GM12878 (cell line): ENCODE results near the gene PDIA4. TPM values are rescaled to one million over a fixed set of nuclear protein-coding genes. Genes with fewer than 3 reads are reported as not detected.

Experiments
- BACH1 ChIP-seq: fragments of 450-650 bp; IDR thresholded peaks from 2 replicates; pipeline ENCODE4 v1.6.1; 2017; ENCODE audit warnings: mild to moderate bottlenecking, borderline replicate concordance
- CBFB ChIP-seq: IDR thresholded peaks from 2 replicates; pipeline ENCODE4 v1.6.1; 2016; ENCODE audit warnings: antibody characterized with exemption, low read depth
- CEBPB ChIP-seq, 2 experiments: fragments of 150-350 bp in 1 of 2; IDR thresholded peaks; 2 replicates each; pipeline ENCODE4 v1.6.1; 2012 to 2014; ENCODE audit warnings: low read depth in 2 of 2, low read length in 2 of 2, borderline replicate concordance in 1 of 2, inconsistent platforms in 1 of 2
- CHD2 ChIP-seq: IDR thresholded peaks from 2 replicates; pipeline ENCODE4 v1.6.1; 2011; ENCODE audit warnings: low read depth, low read length, improper control_type of control experiment, borderline replicate concordance
- EP300 ChIP-seq, 2 experiments: fragments of 150-350 bp in 1 of 2; IDR thresholded peaks; 2 replicates each; pipeline ENCODE4 v1.6.1; 2011 to 2012; ENCODE audit warnings: low read depth in 2 of 2, low read length in 2 of 2, borderline replicate concordance in 1 of 2, improper control_type of control experiment in 1 of 2, inconsistent platforms in 1 of 2; ENCODE audit not compliant: control insufficient read depth in 1 of 2
- HDGF ChIP-seq: fragments of 450-650 bp; IDR thresholded peaks from 2 replicates; pipeline ENCODE4 v1.6.1; 2016; ENCODE audit warnings: antibody characterized with exemption
- IKZF1 ChIP-seq: fragments of 450-650 bp; conservative IDR thresholded peaks from 2 replicates; pipeline ENCODE4 v1.6.1; 2017; ENCODE audit warnings: antibody characterized with exemption, mild to moderate bottlenecking
- KDM1A ChIP-seq: fragments of 200-600 bp; sonication (generic); IDR thresholded peaks from 2 replicates; pipeline ENCODE4 v1.6.1; 2016; ENCODE audit warnings: borderline replicate concordance
- PAX8 ChIP-seq: fragments of 450-650 bp; IDR thresholded peaks from 2 replicates; pipeline ENCODE4 v1.6.1; 2017; ENCODE audit warnings: mild to moderate bottlenecking, moderate library complexity
- TBL1XR1 ChIP-seq: IDR thresholded peaks from 2 replicates; pipeline ENCODE4 v1.6.1; 2012; ENCODE audit warnings: low read depth, low read length, improper control_type of control experiment
- TCF7 ChIP-seq: IDR thresholded peaks from 2 replicates; pipeline ENCODE4 v1.6.1; 2014; ENCODE audit warnings: antibody characterized with exemption, borderline replicate concordance
- YY1 ChIP-seq: IDR thresholded peaks from 2 replicates; pipeline ENCODE4 v1.6.1; 2011; ENCODE audit warnings: low read depth, mild to moderate bottlenecking, low read length
- ZSCAN29 ChIP-seq: fragments of 450-650 bp; IDR thresholded peaks from 2 replicates; pipeline ENCODE4 v1.6.1; 2017; ENCODE audit warnings: mild to moderate bottlenecking, moderate library complexity
- ZZZ3 ChIP-seq: IDR thresholded peaks from 2 replicates; pipeline ENCODE4 v1.6.1; 2011; ENCODE audit warnings: low read depth; ENCODE audit not compliant: control insufficient read depth, insufficient read length
- polyA plus RNA-seq, 11 experiments: library from polyadenylated mRNA; depleted of rRNA in 4 of 11; unstranded in 6 of 11; stranded (reverse) in 5 of 11; fragments of >200 nt; fragmentation: Nextera tagmentation in 4 of 11; fragmentation: Illumina TruSeq in 1 of 11; extraction: Ambion mirVana in 4 of 11; extraction: Trizol in 1 of 11; gene quantifications; 1 replicate in 1 of 11; 2 replicates in 10 of 11; pipeline versions ENCODE4 v1.2.1 to v1.2.3, GENCODE V29; 2011 to 2016; ENCODE audit warnings: inconsistent platforms in 2 of 11, missing spikeins in 2 of 11, low read depth in 1 of 11
- total RNA-seq, 4 experiments: library from RNA; depleted of rRNA in 3 of 4; stranded (reverse); fragments of >200 nt in 3 of 4; fragmentation: Illumina TruSeq in 1 of 4; extraction: Trizol in 1 of 4; gene quantifications; 2 replicates each; pipeline versions ENCODE4 v1.2.1 to v1.2.3, GENCODE V29; 2013 to 2021
- TF ChIP-seq, protein P1 (sequence below): fragments of 450-650 bp; IDR thresholded peaks from 2 replicates; pipeline ENCODE4 v1.6.1; 2017; ENCODE audit warnings: mild to moderate bottlenecking, moderate library complexity
- TF ChIP-seq, protein P2 (sequence below): fragments of 450-650 bp; IDR thresholded peaks from 2 replicates; pipeline ENCODE4 v1.6.1; 2016; ENCODE audit warnings: mild to moderate bottlenecking, moderate library complexity, borderline replicate concordance
- TF ChIP-seq, protein P3 (sequence below): fragments of 450-650 bp; formaldehyde crosslinking; IDR thresholded peaks from 2 replicates; pipeline ENCODE4 v1.4.0; 2020; ENCODE audit warnings: mild to moderate bottlenecking, moderate library complexity

The PDIA4 gene
- total and polyA plus RNA-seq, 10 of the 15 experiments (the other 5 are each of a cell fraction or from before 2014, with no cell fraction given), result 7.1 to 306 (median 106) TPM

DNA sequence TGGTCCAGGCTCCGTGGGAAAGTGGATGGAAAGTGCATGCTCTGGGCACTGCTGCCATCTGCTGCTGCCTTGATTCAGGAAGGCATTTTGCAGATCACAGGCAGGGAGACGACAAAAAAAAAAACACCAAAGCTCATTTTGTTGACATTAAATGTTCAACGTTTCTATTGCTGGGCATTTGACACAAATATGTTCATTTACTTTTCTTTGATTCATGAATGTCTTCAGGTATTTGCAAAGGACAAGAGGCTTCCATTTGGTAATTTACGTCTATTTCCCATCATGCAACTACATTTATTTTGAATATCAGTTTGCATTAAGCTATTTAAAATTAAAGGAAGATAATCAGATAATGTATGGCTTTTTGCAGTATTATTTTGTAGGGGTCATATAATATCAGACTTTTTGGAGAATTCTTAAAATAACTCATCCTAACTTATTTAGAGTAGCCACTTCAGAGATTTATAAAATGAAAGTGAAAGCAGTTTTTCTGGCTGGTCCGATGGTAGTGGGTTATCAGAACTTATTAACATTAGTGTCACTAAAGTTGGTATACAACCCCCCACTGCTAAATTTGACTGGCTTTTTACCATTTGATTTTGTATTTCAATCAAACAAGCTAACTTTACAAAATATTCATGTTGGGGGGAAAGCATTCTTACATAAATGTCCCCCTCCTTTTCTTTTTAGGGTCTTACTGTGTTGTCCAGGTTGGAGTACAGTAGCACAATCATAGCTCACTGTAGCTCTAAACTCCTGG lies 65.3 kb downstream of the PDIA4 start (continued):
- TF ChIP-seq, protein P1, sequence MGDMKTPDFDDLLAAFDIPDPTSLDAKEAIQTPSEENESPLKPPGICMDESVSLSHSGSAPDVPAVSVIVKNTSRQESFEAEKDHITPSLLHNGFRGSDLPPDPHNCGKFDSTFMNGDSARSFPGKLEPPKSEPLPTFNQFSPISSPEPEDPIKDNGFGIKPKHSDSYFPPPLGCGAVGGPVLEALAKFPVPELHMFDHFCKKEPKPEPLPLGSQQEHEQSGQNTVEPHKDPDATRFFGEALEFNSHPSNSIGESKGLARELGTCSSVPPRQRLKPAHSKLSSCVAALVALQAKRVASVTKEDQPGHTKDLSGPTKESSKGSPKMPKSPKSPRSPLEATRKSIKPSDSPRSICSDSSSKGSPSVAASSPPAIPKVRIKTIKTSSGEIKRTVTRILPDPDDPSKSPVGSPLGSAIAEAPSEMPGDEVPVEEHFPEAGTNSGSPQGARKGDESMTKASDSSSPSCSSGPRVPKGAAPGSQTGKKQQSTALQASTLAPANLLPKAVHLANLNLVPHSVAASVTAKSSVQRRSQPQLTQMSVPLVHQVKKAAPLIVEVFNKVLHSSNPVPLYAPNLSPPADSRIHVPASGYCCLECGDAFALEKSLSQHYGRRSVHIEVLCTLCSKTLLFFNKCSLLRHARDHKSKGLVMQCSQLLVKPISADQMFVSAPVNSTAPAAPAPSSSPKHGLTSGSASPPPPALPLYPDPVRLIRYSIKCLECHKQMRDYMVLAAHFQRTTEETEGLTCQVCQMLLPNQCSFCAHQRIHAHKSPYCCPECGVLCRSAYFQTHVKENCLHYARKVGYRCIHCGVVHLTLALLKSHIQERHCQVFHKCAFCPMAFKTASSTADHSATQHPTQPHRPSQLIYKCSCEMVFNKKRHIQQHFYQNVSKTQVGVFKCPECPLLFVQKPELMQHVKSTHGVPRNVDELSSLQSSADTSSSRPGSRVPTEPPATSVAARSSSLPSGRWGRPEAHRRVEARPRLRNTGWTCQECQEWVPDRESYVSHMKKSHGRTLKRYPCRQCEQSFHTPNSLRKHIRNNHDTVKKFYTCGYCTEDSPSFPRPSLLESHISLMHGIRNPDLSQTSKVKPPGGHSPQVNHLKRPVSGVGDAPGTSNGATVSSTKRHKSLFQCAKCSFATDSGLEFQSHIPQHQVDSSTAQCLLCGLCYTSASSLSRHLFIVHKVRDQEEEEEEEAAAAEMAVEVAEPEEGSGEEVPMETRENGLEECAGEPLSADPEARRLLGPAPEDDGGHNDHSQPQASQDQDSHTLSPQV, result no peak
- TF ChIP-seq EP300 (IDR thresholded peaks at IDR 0.05; ENCODE audit: borderline replicate concordance in 1 of 2, control insufficient read depth in 1 of 2, low read depth in 2 of 2, low read length in 2 of 2), result no peak
- no peak for TF ChIP-seq CHD2
- no peak for TF ChIP-seq ZZZ3
- TF ChIP-seq IKZF1, result no peak
- no peak for TF ChIP-seq KDM1A
- TF ChIP-seq BACH1, result no peak
- TF ChIP-seq CEBPB (IDR thresholded peaks at IDR 0.05; ENCODE audit: borderline replicate concordance in 1 of 2, low read depth in 2 of 2, low read length in 2 of 2), result no peak
- 0 out of 2 replicates have a peak, but pooled peaks have one; percentile 15 for TF ChIP-seq CBFB
- 0 out of 2 replicates have a peak, but pooled peaks have one; percentile 32 for TF ChIP-seq TCF7
- peak; percentile 49; the same call in 1 of the 2 replicates for TF ChIP-seq TBL1XR1
- TF ChIP-seq, protein P2, sequence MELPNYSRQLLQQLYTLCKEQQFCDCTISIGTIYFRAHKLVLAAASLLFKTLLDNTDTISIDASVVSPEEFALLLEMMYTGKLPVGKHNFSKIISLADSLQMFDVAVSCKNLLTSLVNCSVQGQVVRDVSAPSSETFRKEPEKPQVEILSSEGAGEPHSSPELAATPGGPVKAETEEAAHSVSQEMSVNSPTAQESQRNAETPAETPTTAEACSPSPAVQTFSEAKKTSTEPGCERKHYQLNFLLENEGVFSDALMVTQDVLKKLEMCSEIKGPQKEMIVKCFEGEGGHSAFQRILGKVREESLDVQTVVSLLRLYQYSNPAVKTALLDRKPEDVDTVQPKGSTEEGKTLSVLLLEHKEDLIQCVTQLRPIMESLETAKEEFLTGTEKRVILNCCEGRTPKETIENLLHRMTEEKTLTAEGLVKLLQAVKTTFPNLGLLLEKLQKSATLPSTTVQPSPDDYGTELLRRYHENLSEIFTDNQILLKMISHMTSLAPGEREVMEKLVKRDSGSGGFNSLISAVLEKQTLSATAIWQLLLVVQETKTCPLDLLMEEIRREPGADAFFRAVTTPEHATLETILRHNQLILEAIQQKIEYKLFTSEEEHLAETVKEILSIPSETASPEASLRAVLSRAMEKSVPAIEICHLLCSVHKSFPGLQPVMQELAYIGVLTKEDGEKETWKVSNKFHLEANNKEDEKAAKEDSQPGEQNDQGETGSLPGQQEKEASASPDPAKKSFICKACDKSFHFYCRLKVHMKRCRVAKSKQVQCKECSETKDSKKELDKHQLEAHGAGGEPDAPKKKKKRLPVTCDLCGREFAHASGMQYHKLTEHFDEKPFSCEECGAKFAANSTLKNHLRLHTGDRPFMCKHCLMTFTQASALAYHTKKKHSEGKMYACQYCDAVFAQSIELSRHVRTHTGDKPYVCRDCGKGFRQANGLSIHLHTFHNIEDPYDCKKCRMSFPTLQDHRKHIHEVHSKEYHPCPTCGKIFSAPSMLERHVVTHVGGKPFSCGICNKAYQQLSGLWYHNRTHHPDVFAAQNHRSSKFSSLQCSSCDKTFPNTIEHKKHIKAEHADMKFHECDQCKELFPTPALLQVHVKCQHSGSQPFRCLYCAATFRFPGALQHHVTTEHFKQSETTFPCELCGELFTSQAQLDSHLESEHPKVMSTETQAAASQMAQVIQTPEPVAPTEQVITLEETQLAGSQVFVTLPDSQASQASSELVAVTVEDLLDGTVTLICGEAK, result peak; percentile 79
- no peak for TF ChIP-seq HDGF
- TF ChIP-seq, protein P3, sequence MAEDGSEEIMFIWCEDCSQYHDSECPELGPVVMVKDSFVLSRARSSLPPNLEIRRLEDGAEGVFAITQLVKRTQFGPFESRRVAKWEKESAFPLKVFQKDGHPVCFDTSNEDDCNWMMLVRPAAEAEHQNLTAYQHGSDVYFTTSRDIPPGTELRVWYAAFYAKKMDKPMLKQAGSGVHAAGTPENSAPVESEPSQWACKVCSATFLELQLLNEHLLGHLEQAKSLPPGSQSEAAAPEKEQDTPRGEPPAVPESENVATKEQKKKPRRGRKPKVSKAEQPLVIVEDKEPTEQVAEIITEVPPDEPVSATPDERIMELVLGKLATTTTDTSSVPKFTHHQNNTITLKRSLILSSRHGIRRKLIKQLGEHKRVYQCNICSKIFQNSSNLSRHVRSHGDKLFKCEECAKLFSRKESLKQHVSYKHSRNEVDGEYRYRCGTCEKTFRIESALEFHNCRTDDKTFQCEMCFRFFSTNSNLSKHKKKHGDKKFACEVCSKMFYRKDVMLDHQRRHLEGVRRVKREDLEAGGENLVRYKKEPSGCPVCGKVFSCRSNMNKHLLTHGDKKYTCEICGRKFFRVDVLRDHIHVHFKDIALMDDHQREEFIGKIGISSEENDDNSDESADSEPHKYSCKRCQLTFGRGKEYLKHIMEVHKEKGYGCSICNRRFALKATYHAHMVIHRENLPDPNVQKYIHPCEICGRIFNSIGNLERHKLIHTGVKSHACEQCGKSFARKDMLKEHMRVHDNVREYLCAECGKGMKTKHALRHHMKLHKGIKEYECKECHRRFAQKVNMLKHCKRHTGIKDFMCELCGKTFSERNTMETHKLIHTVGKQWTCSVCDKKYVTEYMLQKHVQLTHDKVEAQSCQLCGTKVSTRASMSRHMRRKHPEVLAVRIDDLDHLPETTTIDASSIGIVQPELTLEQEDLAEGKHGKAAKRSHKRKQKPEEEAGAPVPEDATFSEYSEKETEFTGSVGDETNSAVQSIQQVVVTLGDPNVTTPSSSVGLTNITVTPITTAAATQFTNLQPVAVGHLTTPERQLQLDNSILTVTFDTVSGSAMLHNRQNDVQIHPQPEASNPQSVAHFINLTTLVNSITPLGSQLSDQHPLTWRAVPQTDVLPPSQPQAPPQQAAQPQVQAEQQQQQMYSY (CRISPR knock-in tag), result no peak
- TF ChIP-seq YY1, result peak; percentile 69
- TF ChIP-seq ZSCAN29, result peak; percentile 88
- no peak for TF ChIP-seq PAX8
